SK-N-SH (cell line): ENCODE results near the gene MTARC1. TPM values are rescaled to one million over a fixed set of nuclear protein-coding genes. Genes with fewer than 3 reads are reported as not detected.

ENCODE experiments used
- CTCF ChIA-PET: fragments of 300-600, 350-600 bp; formaldehyde crosslinking; extraction: SDS; loops from one replicate; lab custom pipeline; 2021; lab: Yijun Ruan, JAX
- POLR2A ChIA-PET: fragments of 350-600 bp; sonication (Branson Sonifier 250); formaldehyde crosslinking; extraction: SDS; loops from one replicate; lab custom pipeline; 2020; ENCODE audit warnings: antibody characterized with exemption, inconsistent platforms; lab: Yijun Ruan, JAX
- DNase-seq: peaks from one replicate; pipeline ENCODE4 v3.0.0; 2012
- H2AFZ ChIP-seq: fragments of 200-600 bp; sonication (generic); 2 replicates; pipeline ENCODE4 v1.8.1; 2016; ENCODE audit warnings: antibody characterized with exemption, mild to moderate bottlenecking, low read depth
- H3F3A ChIP-seq: fragments of 200-600 bp; sonication (generic); replicated peaks from 2 replicates; pipeline ENCODE3; 2016; ENCODE audit warnings: antibody characterized with exemption, mild to moderate bottlenecking; ENCODE audit not compliant: insufficient read depth
- H3K27ac ChIP-seq, 2 experiments: fragments of 200-500 bp in 1 of 2; fragments of 200-600 bp in 1 of 2; sonication (Bioruptor generic) in 1 of 2; sonication (generic), shearing (Covaris generic) in 1 of 2; 2 replicates each; pipeline versions ENCODE4 v1.5.1 to v1.6.1; 2014 to 2016; ENCODE audit warnings: low read depth in 2 of 2, inconsistent platforms in 1 of 2, low read length in 1 of 2, mild to moderate bottlenecking in 1 of 2, mixed read lengths in 1 of 2
- H3K27me3 ChIP-seq: fragments of 200-600 bp; sonication (generic), shearing (Covaris generic); 2 replicates; pipeline ENCODE4 v1.6.1; 2016; ENCODE audit warnings: mixed run types; ENCODE audit not compliant: insufficient read depth
- H3K36me3 ChIP-seq, 2 experiments: fragments of 200-500 bp in 1 of 2; fragments of 200-600 bp in 1 of 2; sonication (Bioruptor generic) in 1 of 2; sonication (generic) in 1 of 2; replicated peaks in 1 of 2; 2 replicates each; pipeline versions ENCODE3 to v1.5.1; 2014 to 2016; ENCODE audit warnings: low read length in 1 of 2, mild to moderate bottlenecking in 1 of 2; ENCODE audit not compliant: insufficient read depth in 2 of 2, control insufficient read depth in 1 of 2
- H3K4me1 ChIP-seq, 2 experiments: fragments of 200-500 bp in 1 of 2; fragments of 200-600 bp in 1 of 2; sonication (Bioruptor generic) in 1 of 2; sonication (generic), shearing (Covaris generic) in 1 of 2; 2 replicates each; pipeline versions ENCODE4 v1.5.1 to v1.6.1; 2014 to 2016; ENCODE audit warnings: low read depth in 1 of 2, low read length in 1 of 2, mixed run types in 1 of 2; ENCODE audit not compliant: insufficient read depth in 2 of 2, control insufficient read depth in 1 of 2
- H3K4me2 ChIP-seq: fragments of 200-600 bp; sonication (generic), shearing (Covaris generic); 2 replicates; pipeline ENCODE4 v1.6.1; 2017; ENCODE audit warnings: mixed run types
- H3K4me3 ChIP-seq, 2 experiments: fragments of 200-500 bp in 1 of 2; fragments of 200-600 bp in 1 of 2; sonication (Bioruptor generic) in 1 of 2; sonication (generic), shearing (Covaris generic) in 1 of 2; 2 replicates each; pipeline versions ENCODE4 v1.5.1 to v1.8.1; 2014 to 2016; ENCODE audit warnings: low read depth in 2 of 2, inconsistent platforms in 1 of 2, low read length in 1 of 2, mild to moderate bottlenecking in 1 of 2, mixed read lengths in 1 of 2, moderate library complexity in 1 of 2
- H3K79me2 ChIP-seq: fragments of 200-600 bp; sonication (generic); 2 replicates; pipeline ENCODE4 v1.8.1; 2017; ENCODE audit warnings: mild to moderate bottlenecking; ENCODE audit not compliant: insufficient read depth
- H3K9ac ChIP-seq: fragments of 200-600 bp; sonication (generic); 2 replicates; pipeline ENCODE4 v1.6.1; 2017; ENCODE audit warnings: mixed run types
- H3K9me2 ChIP-seq: fragments of 200-600 bp; sonication (generic); 2 replicates; pipeline ENCODE4 v1.6.1; 2017; ENCODE audit warnings: mixed run types
- H3K9me3 ChIP-seq: fragments of 200-600 bp; sonication (generic); 2 replicates; pipeline ENCODE4 v1.6.1; 2017; ENCODE audit warnings: mixed run types, mild to moderate bottlenecking, moderate library complexity
- H4K20me1 ChIP-seq: fragments of 200-600 bp; sonication (generic); 2 replicates; pipeline ENCODE4 v1.6.1; 2017; ENCODE audit warnings: mild to moderate bottlenecking, mixed run types; ENCODE audit not compliant: insufficient read depth
- CTCF ChIP-seq: fragments of 200-600 bp; sonication (generic); IDR thresholded peaks from 2 replicates; pipeline ENCODE4 v1.6.1; 2017; ENCODE audit warnings: antibody characterized with exemption, mild to moderate bottlenecking, moderate library complexity
- GABPA ChIP-seq: IDR thresholded peaks from 2 replicates; pipeline ENCODE4 v1.4.0; 2012; ENCODE audit warnings: low read depth, mild to moderate bottlenecking
- GATA2 ChIP-seq: sonication (generic); formaldehyde crosslinking; IDR thresholded peaks from 2 replicates; pipeline ENCODE4 v1.5.0; 2020; ENCODE audit warnings: mild to moderate bottlenecking, missing genetic modification reagents
- JUND ChIP-seq: IDR thresholded peaks from 2 replicates; pipeline ENCODE4 v1.4.0; 2012
- NRF1 ChIP-seq: IDR thresholded peaks from 2 replicates; pipeline ENCODE4 v1.6.1; 2012; ENCODE audit warnings: low read depth, mild to moderate bottlenecking, low read length
- RFX5 ChIP-seq: IDR thresholded peaks from 2 replicates; pipeline ENCODE4 v1.6.1; 2012; ENCODE audit warnings: mild to moderate bottlenecking, improper control_type of control experiment, low read length
- TAF1 ChIP-seq: IDR thresholded peaks from 2 replicates; pipeline ENCODE4 v1.6.1; 2012; ENCODE audit warnings: low read depth, mild to moderate bottlenecking, low read length, moderate library complexity, borderline replicate concordance
- TEAD4 ChIP-seq: IDR thresholded peaks from 2 replicates; pipeline ENCODE4 v1.4.0; 2012; ENCODE audit warnings: mild to moderate bottlenecking, borderline replicate concordance; ENCODE audit not compliant: insufficient read depth
- ZBTB33 ChIP-seq: IDR thresholded peaks from 2 replicates; pipeline ENCODE4 v1.4.0; 2012; ENCODE audit warnings: low read depth, borderline replicate concordance
- WGBS: methylation state at CpG from one replicate; pipeline ENCODE4 v1.1.6; 2017; ENCODE audit warnings: low lambda C conversion rate; 5-methylcytosine and 5-hydroxymethylcytosine counted together
- polyA plus RNA-seq, 3 experiments: library from polyadenylated mRNA; depleted of rRNA; stranded (reverse); fragments of >200 nt; gene quantifications; 2 replicates each; pipeline ENCODE4 v1.2.3, GENCODE V29; 2012
- TF ChIP-seq, protein P1 (sequence below): IDR thresholded peaks from 2 replicates; pipeline ENCODE4 v1.6.1; 2012; ENCODE audit warnings: mild to moderate bottlenecking, low read depth, low read length, moderate library complexity

MTARC1 gene
- polyA plus RNA-seq, 1 of the 3 experiments (the other 2 are of a cell fraction): 6.1 TPM

GRCh38 chr1:220824031-220824989 lies 37.6 kb downstream of the MTARC1 start:
- Histone ChIP-seq H3K27ac (no peak overlapping the region), H2AFZ (no peak overlapping the region), H3K79me2 (no peaks in the 10 kb centered on the region), H3K9me3 (no peaks in the 10 kb centered on the region), H3K4me1 (peaks cover 0 to 2% of the 10 kb centered on the region in 2 experiments; a peak in 1 of 4 replicates), H4K20me1 (no peaks in the 10 kb centered on the region), H3K9ac (no peak overlapping the region), H3K9me2 (no peaks in the 10 kb centered on the region), H3F3A (no peaks in the 10 kb centered on the region), H3K4me3 (no peak overlapping the region), H3K4me2 (no peak overlapping the region), H3K36me3 (no peaks in the 10 kb centered on the region), H3K27me3 (no peaks in the 10 kb centered on the region; the same call in 1 of the 2 replicates)
- 85% methylated on average over 9 of the region's 9 CpGs for WGBS
- ChIA-PET CTCF (interaction anchor here (1.3 to 3.0 kb wide), 3 partner anchors 14 to 21 kb away, joined by 4 to 14 read pairs (median 5); no protein-coding TSS in a partner anchor), POLR2A (no interaction called here)
- TF ChIP-seq, protein P1, sequence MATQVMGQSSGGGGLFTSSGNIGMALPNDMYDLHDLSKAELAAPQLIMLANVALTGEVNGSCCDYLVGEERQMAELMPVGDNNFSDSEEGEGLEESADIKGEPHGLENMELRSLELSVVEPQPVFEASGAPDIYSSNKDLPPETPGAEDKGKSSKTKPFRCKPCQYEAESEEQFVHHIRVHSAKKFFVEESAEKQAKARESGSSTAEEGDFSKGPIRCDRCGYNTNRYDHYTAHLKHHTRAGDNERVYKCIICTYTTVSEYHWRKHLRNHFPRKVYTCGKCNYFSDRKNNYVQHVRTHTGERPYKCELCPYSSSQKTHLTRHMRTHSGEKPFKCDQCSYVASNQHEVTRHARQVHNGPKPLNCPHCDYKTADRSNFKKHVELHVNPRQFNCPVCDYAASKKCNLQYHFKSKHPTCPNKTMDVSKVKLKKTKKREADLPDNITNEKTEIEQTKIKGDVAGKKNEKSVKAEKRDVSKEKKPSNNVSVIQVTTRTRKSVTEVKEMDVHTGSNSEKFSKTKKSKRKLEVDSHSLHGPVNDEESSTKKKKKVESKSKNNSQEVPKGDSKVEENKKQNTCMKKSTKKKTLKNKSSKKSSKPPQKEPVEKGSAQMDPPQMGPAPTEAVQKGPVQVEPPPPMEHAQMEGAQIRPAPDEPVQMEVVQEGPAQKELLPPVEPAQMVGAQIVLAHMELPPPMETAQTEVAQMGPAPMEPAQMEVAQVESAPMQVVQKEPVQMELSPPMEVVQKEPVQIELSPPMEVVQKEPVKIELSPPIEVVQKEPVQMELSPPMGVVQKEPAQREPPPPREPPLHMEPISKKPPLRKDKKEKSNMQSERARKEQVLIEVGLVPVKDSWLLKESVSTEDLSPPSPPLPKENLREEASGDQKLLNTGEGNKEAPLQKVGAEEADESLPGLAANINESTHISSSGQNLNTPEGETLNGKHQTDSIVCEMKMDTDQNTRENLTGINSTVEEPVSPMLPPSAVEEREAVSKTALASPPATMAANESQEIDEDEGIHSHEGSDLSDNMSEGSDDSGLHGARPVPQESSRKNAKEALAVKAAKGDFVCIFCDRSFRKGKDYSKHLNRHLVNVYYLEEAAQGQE: no peak
- DNase-seq: no peak

- Histone ChIP-seq H3K9ac (no peak overlapping the region), H3K27ac (no peak overlapping the region), H3K9me3 (no peaks in the 10 kb centered on the region), H3F3A (no peaks in the 10 kb centered on the region), H3K27me3 (no peaks in the 10 kb centered on the region; the same call in 1 of the 2 replicates), H2AFZ (no peak overlapping the region), H4K20me1 (no peaks in the 10 kb centered on the region), H3K4me3 (no peak overlapping the region), H3K4me2 (no peak overlapping the region), H3K4me1 (peaks cover 0 to 2% of the 10 kb centered on the region in 2 experiments; a peak in 1 of 4 replicates), H3K9me2 (no peaks in the 10 kb centered on the region), H3K36me3 (no peaks in the 10 kb centered on the region), H3K79me2 (no peaks in the 10 kb centered on the region)
- CTCF ChIA-PET: interaction anchor here (1.4 to 1.6 kb wide), 2 partner anchors 15 to 610 kb away, joined by 3 to 5 read pairs; no protein-coding TSS in a partner anchor
- WGBS: 69% methylated on average over 6 of the region's 6 CpGs
- POLR2A ChIA-PET: no interaction called here
- DNase-seq: no peak
- TF ChIP-seq TAF1: no peak
- TF ChIP-seq NRF1: no peak
- TF ChIP-seq, protein P1: no peak
- TF ChIP-seq ZBTB33: no peak
- TF ChIP-seq CTCF: no peak
- no peak for TF ChIP-seq TEAD4
- no peak for TF ChIP-seq GATA2 (CRISPR knock-in tag)
- no peak for TF ChIP-seq RFX5
- TF ChIP-seq GABPA: no peak
- TF ChIP-seq JUND: no peak
Measured at GRCh38 chr1:220825819-220826551, 39.3 kb downstream of the MTARC1 start.
